DOHH2 (cell line): ENCODE results near the gene TAAR1.

Experiments used
- EZH2phosphoT487 ChIP-seq: fragments of 200-600 bp; sonication (generic); IDR thresholded peaks from 2 replicates; pipeline ENCODE4 v1.6.1; 2017; ENCODE audit warnings: borderline replicate concordance, mild to moderate bottlenecking, antibody characterized with exemption, low read length, moderate library complexity, mixed read lengths
- TF ChIP-seq, protein P1 (sequence below): fragments of 200-600 bp; sonication (generic); IDR thresholded peaks from one replicate; pipeline ENCODE4 v1.5.1; 2014; ENCODE audit warnings: antibody characterized with exemption, mild to moderate bottlenecking, low read depth, low read length; ENCODE audit not compliant: poor library complexity, severe bottlenecking

DNA sequence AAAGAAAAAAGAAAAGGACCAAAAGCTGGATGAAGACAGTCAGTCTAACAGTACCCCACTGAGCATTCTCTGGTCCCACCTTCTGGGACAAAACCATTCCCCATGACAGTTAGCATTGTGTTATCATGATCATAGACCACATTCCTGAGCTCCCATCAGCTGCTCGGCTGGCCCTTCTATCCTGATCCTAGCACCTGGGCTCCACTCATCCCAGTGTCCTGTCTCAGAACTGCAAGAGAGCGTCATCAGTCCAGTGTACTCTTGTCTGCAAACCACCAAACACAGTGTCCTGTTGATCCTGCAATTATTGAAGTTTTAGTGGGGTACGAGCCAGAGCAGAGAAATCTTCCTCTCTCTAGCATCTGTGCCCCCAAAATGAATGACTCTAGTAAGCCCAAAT, 16.0 kb upstream of the TAAR1 start:
- TF ChIP-seq, protein P1, sequence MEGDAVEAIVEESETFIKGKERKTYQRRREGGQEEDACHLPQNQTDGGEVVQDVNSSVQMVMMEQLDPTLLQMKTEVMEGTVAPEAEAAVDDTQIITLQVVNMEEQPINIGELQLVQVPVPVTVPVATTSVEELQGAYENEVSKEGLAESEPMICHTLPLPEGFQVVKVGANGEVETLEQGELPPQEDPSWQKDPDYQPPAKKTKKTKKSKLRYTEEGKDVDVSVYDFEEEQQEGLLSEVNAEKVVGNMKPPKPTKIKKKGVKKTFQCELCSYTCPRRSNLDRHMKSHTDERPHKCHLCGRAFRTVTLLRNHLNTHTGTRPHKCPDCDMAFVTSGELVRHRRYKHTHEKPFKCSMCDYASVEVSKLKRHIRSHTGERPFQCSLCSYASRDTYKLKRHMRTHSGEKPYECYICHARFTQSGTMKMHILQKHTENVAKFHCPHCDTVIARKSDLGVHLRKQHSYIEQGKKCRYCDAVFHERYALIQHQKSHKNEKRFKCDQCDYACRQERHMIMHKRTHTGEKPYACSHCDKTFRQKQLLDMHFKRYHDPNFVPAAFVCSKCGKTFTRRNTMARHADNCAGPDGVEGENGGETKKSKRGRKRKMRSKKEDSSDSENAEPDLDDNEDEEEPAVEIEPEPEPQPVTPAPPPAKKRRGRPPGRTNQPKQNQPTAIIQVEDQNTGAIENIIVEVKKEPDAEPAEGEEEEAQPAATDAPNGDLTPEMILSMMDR, result no peak
- no peak for TF ChIP-seq EZH2phosphoT487
